GM21528 (cell line): Measurements from ENCODE around the gene KRT34.
"Not testable (repeated sequence)": the region's sequence is repeated elsewhere in the genome, so short reads cannot be mapped to it uniquely, and the experiment has no call there.

Experiments
- ATAC-seq: cut with Tn5 transposase; IDR thresholded peaks from one replicate; pipeline ENCODE4 v1.9.1; 2021; ENCODE audit warnings: mild to moderate bottlenecking, moderate library complexity; ENCODE audit not compliant: unreplicated experiment, low FRiP score

KRT34 gene

GRCh38 chr17:41369023-41369422 is 13.1 kb downstream of the KRT34 start:
- ATAC-seq = no peak

GRCh38 chr17:41367426-41368075 is 14.6 kb downstream of the KRT34 start:
- no peak for ATAC-seq

DNA sequence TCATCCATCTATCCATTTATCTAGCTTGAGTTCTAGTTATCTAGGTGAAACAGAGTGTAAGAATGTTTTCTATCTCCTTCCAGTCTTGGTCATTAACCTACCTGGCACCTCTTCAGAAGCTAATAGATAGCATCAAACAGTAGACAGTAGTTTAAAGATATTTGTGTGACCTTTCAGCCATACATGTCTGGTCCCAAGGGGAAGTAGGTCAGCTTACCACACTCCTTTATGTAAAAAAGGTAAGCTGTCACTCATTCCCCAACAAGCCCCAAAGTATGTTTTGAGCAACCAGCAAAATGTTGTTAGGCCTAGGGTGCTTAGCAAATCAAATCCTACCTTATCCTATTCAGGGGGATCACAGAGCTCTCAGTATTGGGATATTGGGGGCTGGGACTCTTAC is 16.0 kb downstream of the KRT34 start:
- no peak for ATAC-seq

GRCh38 chr17:41363881-41364280 is 18.2 kb downstream of the KRT34 start:
- ATAC-seq = no peak

DNA sequence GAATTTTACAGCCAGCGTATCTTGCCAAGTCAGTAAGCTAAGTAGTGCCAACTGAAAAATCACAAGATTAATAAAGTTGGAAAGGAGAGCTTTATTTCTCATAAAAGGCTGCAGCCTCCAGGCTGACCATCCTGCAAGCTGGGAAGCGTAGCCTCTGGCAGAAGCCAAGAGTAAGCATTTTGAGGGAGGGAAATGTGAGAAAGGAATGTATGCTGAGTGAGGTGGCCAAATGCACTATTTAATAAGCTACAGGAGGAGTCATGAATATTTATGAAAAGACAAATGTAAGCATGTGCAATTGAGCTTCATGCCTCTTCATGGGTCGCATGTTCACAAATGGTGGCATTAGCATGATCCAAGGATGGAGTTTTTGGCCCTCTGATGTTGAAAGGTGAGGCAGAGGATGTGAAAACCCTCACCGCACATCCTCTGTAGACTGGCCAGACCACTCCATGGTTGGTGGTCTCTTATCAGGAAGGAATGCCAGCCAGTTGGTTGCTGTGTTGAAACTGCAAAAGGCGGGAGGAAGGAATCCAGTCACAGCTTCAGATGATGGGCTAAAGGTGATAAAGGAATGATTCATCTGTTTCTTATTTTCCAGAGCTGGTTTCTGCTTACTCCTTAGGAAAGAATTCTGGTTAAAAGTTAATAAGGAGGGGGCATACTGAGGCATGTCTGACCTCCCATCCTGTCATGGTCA is 21.7 kb downstream of the KRT34 start:
- ATAC-seq = no peak

GRCh38 chr17:41354536-41354935 is 27.6 kb downstream of the KRT34 start:
- no peak for ATAC-seq

- ATAC-seq = no peak
Measured at GRCh38 chr17:41352597-41353366, 29.3 kb downstream of the KRT34 start.

- ATAC-seq = no peak
Measured at GRCh38 chr17:41351177-41351576, 30.9 kb downstream of the KRT34 start.

- not testable (repeated sequence) for ATAC-seq
Measured at GRCh38 chr17:41350381-41350878, 31.7 kb downstream of the KRT34 start, which contains the start of gene KRT33A. TSS of gene KRT33A (minus strand) at chr17:41350828. CDS start at chr17:41350767, 61 bp downstream.

GRCh38 chr17:41347869-41348760 is 34.0 kb downstream of the KRT34 start:
- ATAC-seq = no peak

- ATAC-seq = not testable (repeated sequence)
Measured at GRCh38 chr17:41346421-41346820, 35.7 kb downstream of the KRT34 start.

- no peak for ATAC-seq
Measured at GRCh38 chr17:41345992-41346391, 36.1 kb downstream of the KRT34 start.

GRCh38 chr17:41343029-41343428 is 39.1 kb downstream of the KRT34 start:
- no peak for ATAC-seq

DNA sequence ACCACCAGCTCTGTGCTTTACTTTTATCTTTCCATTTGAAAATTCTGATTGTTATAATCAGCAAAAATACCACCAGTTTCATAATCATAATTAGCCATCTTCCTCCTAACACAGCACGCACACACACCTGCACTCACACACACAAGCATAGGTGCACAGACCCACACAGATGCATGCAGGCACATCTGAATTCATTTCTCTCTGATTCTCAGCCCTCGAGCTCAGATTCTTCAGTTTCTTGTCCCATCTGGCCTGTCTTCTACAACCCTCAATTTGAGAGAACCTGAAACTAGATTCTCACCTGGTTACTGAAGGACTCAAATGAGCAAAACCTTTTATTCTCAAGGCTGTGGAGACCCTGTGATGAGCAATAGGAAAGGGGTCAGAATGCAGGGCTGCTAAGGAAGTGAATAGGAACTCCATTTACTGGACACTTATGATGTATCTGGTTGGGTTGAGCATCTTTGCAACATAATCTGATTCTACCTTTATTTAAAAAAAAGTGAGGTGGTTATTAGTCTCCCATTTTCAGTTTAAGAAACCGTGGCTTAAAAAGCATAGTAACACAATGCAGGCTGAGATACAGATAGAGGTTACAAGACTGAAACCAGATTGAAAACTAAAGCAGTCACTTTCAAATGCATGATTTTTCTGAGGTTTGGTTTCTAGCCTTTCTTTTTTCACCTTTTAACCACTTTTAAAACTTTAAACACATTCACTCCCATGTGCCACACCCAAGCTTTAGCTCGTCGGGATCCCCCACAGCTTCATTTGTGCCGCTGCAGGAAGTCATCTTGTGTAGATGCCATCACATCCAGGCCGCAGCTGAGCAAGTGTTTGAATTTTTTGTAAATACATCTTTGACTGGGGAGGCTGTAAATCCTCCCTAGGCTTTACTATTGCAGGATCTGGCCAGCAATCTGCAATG is 40.9 kb downstream of the KRT34 start:
- no peak for ATAC-seq

DNA sequence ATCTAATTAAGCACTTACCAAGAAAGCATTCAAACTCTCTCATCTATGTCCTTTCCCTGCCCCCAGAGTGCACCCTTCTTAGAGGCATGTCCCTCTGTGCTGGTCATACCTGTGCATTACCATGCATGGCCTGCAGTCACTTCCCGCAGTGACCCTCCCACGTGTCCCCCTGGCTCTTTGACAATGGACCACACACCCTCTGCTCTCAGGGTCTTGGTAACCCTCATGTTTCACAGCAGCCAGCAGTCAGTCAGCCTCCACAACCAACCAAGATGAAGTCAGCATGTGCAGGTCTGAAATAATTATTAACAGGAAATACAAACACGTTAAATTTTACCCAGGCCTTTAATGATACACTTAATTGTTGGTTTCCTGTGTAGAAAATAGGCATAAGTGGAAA is 41.6 kb downstream of the KRT34 start:
- no peak for ATAC-seq

DNA sequence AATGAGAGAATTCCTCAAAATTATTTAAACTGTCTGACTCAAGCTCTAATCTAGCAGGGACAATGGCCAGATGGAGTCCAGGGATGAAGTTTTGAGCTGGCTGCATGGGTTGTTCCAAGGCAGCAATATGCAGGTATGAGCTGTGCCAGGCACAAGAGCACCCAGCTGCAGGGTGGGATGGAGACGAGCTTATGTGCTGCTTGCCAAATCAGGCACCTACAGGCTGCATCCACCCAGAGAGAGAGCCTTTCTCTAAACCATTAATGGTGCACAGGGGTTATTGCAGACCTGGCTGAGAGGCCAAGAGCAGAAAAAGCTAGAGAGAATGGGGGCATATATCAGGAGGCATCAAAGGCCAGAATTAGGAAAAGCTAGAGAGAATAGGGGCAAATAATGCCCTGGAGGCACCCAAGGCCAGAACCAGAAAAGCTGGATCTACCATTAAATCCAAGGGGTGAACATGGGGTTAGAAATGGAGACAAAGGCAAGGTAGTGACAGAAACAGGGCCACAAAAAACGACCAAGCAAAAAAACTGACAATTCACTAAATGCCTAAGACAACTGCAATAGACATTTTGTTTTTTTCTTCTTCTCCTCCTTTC is 42.4 kb downstream of the KRT34 start:
- no peak for ATAC-seq

GRCh38 chr17:41338961-41339485 is 43.1 kb downstream of the KRT34 start:
- no peak for ATAC-seq

DNA sequence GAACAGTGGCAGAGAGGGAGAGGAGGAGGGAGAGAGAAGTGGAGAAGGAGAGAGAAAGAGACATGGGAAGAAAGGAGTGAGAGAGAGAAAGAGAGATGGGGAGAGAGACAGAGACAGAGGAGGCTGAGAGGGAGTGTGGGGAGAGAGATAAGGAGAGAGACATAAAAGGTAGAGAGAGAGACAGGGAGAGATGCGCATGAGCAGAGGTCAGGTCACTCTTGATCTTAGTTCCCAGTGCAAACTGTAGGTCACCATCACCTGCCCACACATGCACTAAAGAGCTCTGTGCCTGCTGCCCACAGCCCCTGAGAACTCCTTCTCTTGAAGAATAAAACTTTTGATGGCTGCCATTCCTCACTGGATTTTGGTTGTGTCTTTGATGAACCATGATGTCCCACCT is 46.4 kb downstream of the KRT34 start:
- no peak for ATAC-seq
